ENCODE measurements around the gene CFL2.

- TF ChIP-seq, protein P1, sequence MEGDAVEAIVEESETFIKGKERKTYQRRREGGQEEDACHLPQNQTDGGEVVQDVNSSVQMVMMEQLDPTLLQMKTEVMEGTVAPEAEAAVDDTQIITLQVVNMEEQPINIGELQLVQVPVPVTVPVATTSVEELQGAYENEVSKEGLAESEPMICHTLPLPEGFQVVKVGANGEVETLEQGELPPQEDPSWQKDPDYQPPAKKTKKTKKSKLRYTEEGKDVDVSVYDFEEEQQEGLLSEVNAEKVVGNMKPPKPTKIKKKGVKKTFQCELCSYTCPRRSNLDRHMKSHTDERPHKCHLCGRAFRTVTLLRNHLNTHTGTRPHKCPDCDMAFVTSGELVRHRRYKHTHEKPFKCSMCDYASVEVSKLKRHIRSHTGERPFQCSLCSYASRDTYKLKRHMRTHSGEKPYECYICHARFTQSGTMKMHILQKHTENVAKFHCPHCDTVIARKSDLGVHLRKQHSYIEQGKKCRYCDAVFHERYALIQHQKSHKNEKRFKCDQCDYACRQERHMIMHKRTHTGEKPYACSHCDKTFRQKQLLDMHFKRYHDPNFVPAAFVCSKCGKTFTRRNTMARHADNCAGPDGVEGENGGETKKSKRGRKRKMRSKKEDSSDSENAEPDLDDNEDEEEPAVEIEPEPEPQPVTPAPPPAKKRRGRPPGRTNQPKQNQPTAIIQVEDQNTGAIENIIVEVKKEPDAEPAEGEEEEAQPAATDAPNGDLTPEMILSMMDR (IDR thresholded peaks at IDR 0.05), result no peak
- TF ChIP-seq POLR2A (IDR thresholded peaks at IDR 0.05), result no peak
These were observed 36.1 kb downstream of the CFL2 start for GRCh38 chr14:34678306-34678705.

Data from body of pancreas (tissue), 4 donors.